ENCODE data around the gene MAN1C1.

The MAN1C1 gene

GRCh38 chr1:25609921-25610320 is 6.7 kb upstream of the MAN1C1 start:
- no peak for DNase-seq (ENCODE audit: low read depth)
- TF ChIP-seq CTCF (IDR thresholded peaks at IDR 0.05; ENCODE audit: insufficient read depth, low read depth, low read length, missing control alignments) = no peak
- H3K4me3 ChIP-seq (ENCODE audit: low read depth, low read length) = no peak overlapping the region

GRCh38 chr1:25610822-25611630 is 5.6 kb upstream of the MAN1C1 start:
- peak; percentile 35 for DNase-seq (ENCODE audit: low read depth)
- H3K4me3 ChIP-seq (ENCODE audit: low read depth, low read length) = no peak overlapping the region
- TF ChIP-seq CTCF (IDR thresholded peaks at IDR 0.05; ENCODE audit: insufficient read depth, low read depth, low read length, missing control alignments) = peak; percentile 40

GRCh38 chr1:25611843-25612242 is 4.7 kb upstream of the MAN1C1 start:
- no peak for TF ChIP-seq CTCF (IDR thresholded peaks at IDR 0.05; ENCODE audit: insufficient read depth, low read depth, low read length, missing control alignments)
- no peak for DNase-seq (ENCODE audit: low read depth)
- H3K4me3 ChIP-seq (ENCODE audit: low read depth, low read length) = no peak overlapping the region

GRCh38 chr1:25612421-25612820 is 4.2 kb upstream of the MAN1C1 start:
- TF ChIP-seq CTCF (IDR thresholded peaks at IDR 0.05; ENCODE audit: insufficient read depth, low read depth, low read length, missing control alignments) = no peak
- H3K4me3 ChIP-seq (ENCODE audit: low read depth, low read length) = no peak overlapping the region
- DNase-seq (ENCODE audit: low read depth) = no peak

GRCh38 chr1:25613091-25613490 is 3.5 kb upstream of the MAN1C1 start:
- no peak for TF ChIP-seq CTCF (IDR thresholded peaks at IDR 0.05; ENCODE audit: insufficient read depth, low read depth, low read length, missing control alignments)
- H3K4me3 ChIP-seq (ENCODE audit: low read depth, low read length) = no peak overlapping the region
- no peak for DNase-seq (ENCODE audit: low read depth)

- TF ChIP-seq CTCF (IDR thresholded peaks at IDR 0.05; ENCODE audit: insufficient read depth, low read depth, low read length, missing control alignments) = no peak
These were observed 2.0 kb upstream of the MAN1C1 start for GRCh38 chr1:25614501-25615171.

More at GRCh38 chr1:25614501-25615171, 2.0 kb upstream of the MAN1C1 start:
- no peak for DNase-seq (ENCODE audit: low read depth)
- no peak overlapping the region for H3K4me3 ChIP-seq (ENCODE audit: low read depth, low read length)

All from GM12865 (cell line).